ENCODE data around the gene FOXD2.

DNA sequence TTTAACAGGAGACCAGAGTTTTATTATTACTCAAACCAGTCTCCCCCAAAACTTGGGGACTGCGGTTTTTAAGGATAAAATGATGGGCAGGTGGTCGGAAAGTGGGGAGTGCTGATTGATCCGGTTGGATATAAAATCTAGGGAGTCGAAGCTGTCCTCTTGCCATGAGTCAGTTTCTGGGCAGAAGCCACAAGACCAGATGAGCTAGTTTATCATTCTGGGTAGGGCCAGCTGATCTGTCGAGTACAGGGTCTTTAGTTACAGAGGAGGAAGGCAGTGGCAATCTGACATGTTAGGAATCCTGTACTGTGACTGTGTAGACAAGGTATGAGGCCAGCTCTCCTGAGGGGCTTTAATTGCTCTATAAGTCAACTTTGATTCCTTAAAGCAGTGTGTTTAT lies 44.7 kb upstream of the FOXD2 start:
- TF ChIP-seq, protein P1, sequence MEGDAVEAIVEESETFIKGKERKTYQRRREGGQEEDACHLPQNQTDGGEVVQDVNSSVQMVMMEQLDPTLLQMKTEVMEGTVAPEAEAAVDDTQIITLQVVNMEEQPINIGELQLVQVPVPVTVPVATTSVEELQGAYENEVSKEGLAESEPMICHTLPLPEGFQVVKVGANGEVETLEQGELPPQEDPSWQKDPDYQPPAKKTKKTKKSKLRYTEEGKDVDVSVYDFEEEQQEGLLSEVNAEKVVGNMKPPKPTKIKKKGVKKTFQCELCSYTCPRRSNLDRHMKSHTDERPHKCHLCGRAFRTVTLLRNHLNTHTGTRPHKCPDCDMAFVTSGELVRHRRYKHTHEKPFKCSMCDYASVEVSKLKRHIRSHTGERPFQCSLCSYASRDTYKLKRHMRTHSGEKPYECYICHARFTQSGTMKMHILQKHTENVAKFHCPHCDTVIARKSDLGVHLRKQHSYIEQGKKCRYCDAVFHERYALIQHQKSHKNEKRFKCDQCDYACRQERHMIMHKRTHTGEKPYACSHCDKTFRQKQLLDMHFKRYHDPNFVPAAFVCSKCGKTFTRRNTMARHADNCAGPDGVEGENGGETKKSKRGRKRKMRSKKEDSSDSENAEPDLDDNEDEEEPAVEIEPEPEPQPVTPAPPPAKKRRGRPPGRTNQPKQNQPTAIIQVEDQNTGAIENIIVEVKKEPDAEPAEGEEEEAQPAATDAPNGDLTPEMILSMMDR (conservative IDR thresholded peaks at IDR 0.05; ENCODE audit: low read depth, low read length), result no peak
- no peak for TF ChIP-seq EZH2 (IDR thresholded peaks at IDR 0.05; ENCODE audit: borderline replicate concordance, low read depth, low read length, poor library complexity, severe bottlenecking)
